Heart right ventricle (tissue), 16 donors: ENCODE results near the gene COL12A1. TPM values are rescaled to one million over a fixed set of nuclear protein-coding genes. Genes with fewer than 3 reads are reported as not detected.

Experiments used
- ATAC-seq, 8 donors: fragments of 200-7000 bp; cut with Tn5 transposase; one replicate each; pipeline ENCODE4 v1.9.1; 2020; ENCODE audit warnings: mild to moderate bottlenecking in 8 of 8, moderate library complexity in 8 of 8, moderate number of reproducible peaks in 1 of 8
- DNase-seq, 2 donors: peaks; one replicate each; pipeline ENCODE4 v3.0.0-alpha.2; 2020
- H3K27ac ChIP-seq, 10 donors: fragments of 200-600 bp; sonication (generic) in 2 of 10; one replicate each; pipeline versions ENCODE4 v1.5.0 to v1.8.0; 2020 to 2022; ENCODE audit warnings: mild to moderate bottlenecking in 3 of 10
- H3K27me3 ChIP-seq, 7 donors: fragments of 200-600 bp; one replicate each; pipeline ENCODE4 v1.8.0; 2021 to 2022; ENCODE audit warnings: mild to moderate bottlenecking in 2 of 7
- H3K36me3 ChIP-seq, 9 donors: fragments of 200-600 bp; sonication (generic) in 1 of 9; one replicate each; pipeline versions ENCODE4 v1.5.0 to v1.8.0; 2020 to 2022; ENCODE audit warnings: mild to moderate bottlenecking in 2 of 9
- H3K4me1 ChIP-seq, 9 donors: fragments of 200-600 bp; sonication (generic) in 1 of 9; one replicate each; pipeline versions ENCODE4 v1.5.0 to v1.8.0; 2020 to 2022; ENCODE audit warnings: mild to moderate bottlenecking in 4 of 9
- H3K4me3 ChIP-seq, 10 donors: fragments of 200-600 bp; sonication (generic) in 2 of 10; one replicate each; pipeline versions ENCODE4 v1.5.0 to v1.8.0; 2020 to 2022; ENCODE audit warnings: mild to moderate bottlenecking in 7 of 10, moderate library complexity in 2 of 10
- H3K9me3 ChIP-seq, 11 donors: fragments of 200-600 bp in 10 of 11; sonication (generic) in 2 of 11; one replicate each; pipeline versions ENCODE4 v1.5.0 to v1.8.0; 2013 to 2022; ENCODE audit warnings: mild to moderate bottlenecking in 2 of 11, control low read depth in 1 of 11, moderate library complexity in 1 of 11
- CTCF ChIP-seq, 9 donors: fragments of 200-600 bp; sonication (generic) in 2 of 9; IDR thresholded peaks; one replicate each; pipeline versions ENCODE4 v1.5.0 to v1.8.0; 2021 to 2022; ENCODE audit warnings: antibody characterized with exemption in 9 of 9, mild to moderate bottlenecking in 5 of 9, moderate library complexity in 1 of 9
- WGBS, 2 donors: extraction: QIAGEN DNeasy Blood & Tissue Kit; methylation state at CpG; one replicate each; pipeline ENCODE4 v1.1.7; 2013; ENCODE audit warnings: inconsistent platforms in 1 of 2; 5-methylcytosine and 5-hydroxymethylcytosine counted together
- intact Hi-C, 10 donors: fragments of 100-400 bp; cut with DNase I; formaldehyde crosslinking; loops; one replicate each; pipeline versions ENCODE4 v1.11.1 to v1.14.2; 2022
- polyA plus RNA-seq, 2 donors: library from polyadenylated mRNA; stranded (reverse); fragments of 200-250 nt; gene quantifications; one replicate each; pipeline ENCODE4 v1.2.3, GENCODE V29; 2013
- total RNA-seq, 10 donors: library from RNA; stranded (reverse); fragmentation: NEBNext Ultra II Directional in 3 of 10; extraction: Animal tissue kit (Norgen Biotek cat#: 25700) in 3 of 10; gene quantifications; one replicate each; pipeline versions ENCODE4 v1.2.1 to v1.2.4, GENCODE V29; 2021 to 2023
- donor health status: Arrhythmogenic right ventricular cardiomyopathy.
- donor health status: ischemic (EF 13 %, LVEDD 7.1; RV severe dilation, severe dysfunction).
- donor health status: healthy with polysubstance abuse.
- donor health status: DM: no; HTN: yes; CAD: no.
- donor health status: DM: no; HTN: no; CAD: no.
- donor health status: ischemic (EF 25% LVEDD 6.9; RV normal size, moderate dysfunction).
- donor health status: ischemic (EF 25% LVEDD 5.7; RV mildly dilated, moderate dysfunction).
- donor health status: healthy.
- donor health status: DM: yes; HTN: yes; CAD: no.
- donor health status: Ischemic cardiomyopathy.
- donor health status: ischemic (EF 35%, LVEDD 5.7; RV mildly dilated, moderate dysfunction).
- donor health status: nonischemic (EF 11% LVEDD 7.7; RV severe dilation, severe dysfunction).
- donor health status: DM: yes; HTN: yes; CAD: no.
- donor health status: PGD.
- donor health status: ischemic (EF 29% LVEDD 5.4; RV normal size, mild dysfunction).
- donor health status: nonischemic (EF 23%, LVEDD 6.1; RV moderate dilation, normal function).

Gene COL12A1
- total and polyA plus RNA-seq, 12 donors: 5.7 to 27.0 (median 16.1) TPM

GRCh38 chr6:75115481-75115880 is 90.4 kb downstream of the COL12A1 start:
- H3K9me3 ChIP-seq: no peaks in the 10 kb centered on the region
- DNase-seq (no peak), ATAC-seq (no peak)
- TF ChIP-seq CTCF (IDR thresholded peaks at IDR 0.05): no peak
- no peaks in the 10 kb centered on the region for H3K27me3 ChIP-seq
- intact Hi-C loops: no loop called here
- no peaks in the 10 kb centered on the region for H3K4me1 ChIP-seq
- no peak overlapping the region for H3K27ac ChIP-seq
- H3K36me3 ChIP-seq: peaks cover 0 to 47% (median 0%) of the 10 kb centered on the region in 9 donors
- WGBS, 2 donors: 62 to 67% methylated on average over 3 of the region's 3 CpGs
- H3K4me3 ChIP-seq: no peak overlapping the region

- H3K27ac ChIP-seq: no peak overlapping the region
- WGBS, 2 donors: 72 to 86% methylated on average over 2 of the region's 2 CpGs
- intact Hi-C loops: no loop called here
- no peaks in the 10 kb centered on the region for H3K27me3 ChIP-seq
- TF ChIP-seq CTCF (IDR thresholded peaks at IDR 0.05): no peak
- no peaks in the 10 kb centered on the region for H3K4me1 ChIP-seq
- no peak for DNase-seq
- H3K36me3 ChIP-seq: peaks cover 0 to 48% (median 0%) of the 10 kb centered on the region in 9 donors
- no peaks in the 10 kb centered on the region for H3K9me3 ChIP-seq
- H3K4me3 ChIP-seq: no peak overlapping the region
- no peak for ATAC-seq
Measured at GRCh38 chr6:75114806-75115205, 91.0 kb downstream of the COL12A1 start.

GRCh38 chr6:75114195-75114594 is 91.7 kb downstream of the COL12A1 start:
- Histone ChIP-seq H3K4me1 (no peaks in the 10 kb centered on the region), H3K27ac (no peak overlapping the region), H3K9me3 (no peaks in the 10 kb centered on the region), H3K36me3 (peaks cover 0 to 43% (median 0%) of the 10 kb centered on the region in 9 donors), H3K27me3 (no peaks in the 10 kb centered on the region), H3K4me3 (no peak overlapping the region)
- no peak for TF ChIP-seq CTCF (IDR thresholded peaks at IDR 0.05)
- intact Hi-C loops: no loop called here
- ATAC-seq (no peak), DNase-seq (no peak)

- no peaks in the 10 kb centered on the region for H3K9me3 ChIP-seq
- intact Hi-C loops: no loop called here
- no peaks in the 10 kb centered on the region for H3K4me1 ChIP-seq
- no peak for ATAC-seq
- peaks cover 0 to 37% (median 0%) of the 10 kb centered on the region in 9 donors for H3K36me3 ChIP-seq
- no peak overlapping the region for H3K27ac ChIP-seq
- WGBS, 2 donors: 70% methylated on average over 2 of the region's 2 CpGs
- TF ChIP-seq CTCF (IDR thresholded peaks at IDR 0.05): no peak
- H3K27me3 ChIP-seq: no peaks in the 10 kb centered on the region
- no peak overlapping the region for H3K4me3 ChIP-seq
- no peak for DNase-seq
Measured at GRCh38 chr6:75113446-75113845, 92.4 kb downstream of the COL12A1 start.
